Fibroblast of lung (primary cell): Measurements from ENCODE around the gene SPEG. TPM values are rescaled to one million over a fixed set of nuclear protein-coding genes. Genes with fewer than 3 reads are reported as not detected.
A peak's percentile ranks its signal among the peaks of the same experiment; 100 is the strongest.

ENCODE experiments used
- DNase-seq, 2 donors: peaks; one replicate each; pipeline versions ENCODE4 v3.0.0 to v3.0.0-alpha.2; 2010; ENCODE audit warnings: low read depth in 2 of 2
- H2AFZ ChIP-seq: 2 replicates; pipeline ENCODE4 v1.5.1; 2012; ENCODE audit warnings: low read length, control low read depth, inconsistent platforms
- H3K27ac ChIP-seq: 2 replicates; pipeline ENCODE4 v1.5.1; 2011; ENCODE audit warnings: low read length, control low read depth; ENCODE audit not compliant: insufficient read depth
- H3K27me3 ChIP-seq: 2 replicates; pipeline ENCODE4 v1.5.1; 2011; ENCODE audit warnings: mild to moderate bottlenecking, low read length; ENCODE audit not compliant: control insufficient read depth, insufficient read depth
- H3K36me3 ChIP-seq: 2 replicates; pipeline ENCODE4 v1.5.1; 2011; ENCODE audit warnings: low read length; ENCODE audit not compliant: control insufficient read depth, insufficient read depth
- H3K4me1 ChIP-seq: 2 replicates; pipeline ENCODE4 v1.5.1; 2011; ENCODE audit warnings: low read length; ENCODE audit not compliant: control insufficient read depth, insufficient read depth; ENCODE audit errors: extremely low read depth
- H3K4me2 ChIP-seq: 2 replicates; pipeline ENCODE4 v1.5.1; 2011; ENCODE audit warnings: low read length, control low read depth; ENCODE audit not compliant: insufficient read depth; ENCODE audit errors: extremely low read depth
- H3K4me3 ChIP-seq, 4 experiments: fragments of 200-600 bp in 1 of 4; sonication (generic) in 1 of 4; replicated peaks in 1 of 4; 2 replicates each; pipeline ENCODE4 v1.5.1; 2011 to 2016; ENCODE audit warnings: low read length in 4 of 4, low read depth in 3 of 4, mild to moderate bottlenecking in 3 of 4, control low read depth in 2 of 4, inconsistent platforms in 1 of 4, mixed read lengths in 1 of 4; ENCODE audit not compliant: insufficient read depth in 1 of 4; ENCODE audit errors: control extremely low read depth in 1 of 4
- H3K79me2 ChIP-seq: 2 replicates; pipeline ENCODE4 v1.5.1; 2012; ENCODE audit warnings: mild to moderate bottlenecking, low read length, inconsistent platforms; ENCODE audit not compliant: control insufficient read depth, insufficient read depth
- H3K9ac ChIP-seq: 2 replicates; pipeline ENCODE4 v1.5.1; 2011; ENCODE audit warnings: mild to moderate bottlenecking, low read length, control low read depth; ENCODE audit not compliant: insufficient read depth
- H3K9me3 ChIP-seq: 2 replicates; pipeline ENCODE4 v1.5.1; 2012; ENCODE audit warnings: low read depth, low read length; ENCODE audit not compliant: control insufficient read depth, insufficient read depth
- H4K20me1 ChIP-seq: 2 replicates; pipeline ENCODE4 v1.5.1; 2011; ENCODE audit warnings: low read length; ENCODE audit not compliant: control insufficient read depth, insufficient read depth; ENCODE audit errors: extremely low read depth
- CTCF ChIP-seq, 2 donors: IDR thresholded peaks in 1 of 2; conservative IDR thresholded peaks in 1 of 2; 1 replicate in 1 of 2; 2 replicates in 1 of 2; pipeline ENCODE4 v1.5.1; 2011 to 2012; ENCODE audit warnings: low read length in 2 of 2, control low read depth in 1 of 2, inconsistent platforms in 1 of 2, low read depth in 1 of 2, mild to moderate bottlenecking in 1 of 2
- EZH2 ChIP-seq: IDR thresholded peaks from 2 replicates; pipeline ENCODE4 v1.5.1; 2012; ENCODE audit warnings: low read length, control low read depth, mild to moderate bottlenecking; ENCODE audit errors: missing control alignments
- polyA plus RNA-seq, 2 donors: library from polyadenylated mRNA; depleted of rRNA in 1 of 2; stranded (reverse) in 1 of 2; unstranded in 1 of 2; fragments of >200 nt; gene quantifications; 2 replicates each; pipeline ENCODE4 v1.2.1, GENCODE V29; 2011 to 2012; ENCODE audit warnings: missing spikeins in 1 of 2
- total RNA-seq: library from RNA; depleted of rRNA; stranded (reverse); fragments of >200 nt; gene quantifications from 2 replicates; pipeline ENCODE4 v1.2.1, GENCODE V29; 2014

Gene SPEG
- total and polyA plus RNA-seq, 2 donors (not counting 1 experiment from before 2014, with no cell fraction given), result 9.5 to 20.1 TPM

GRCh38 chr2:219428469-219428868 is 6.2 kb upstream of the SPEG start:
- Histone ChIP-seq H3K27ac (no peak overlapping the region), H3K9me3 (no peaks in the 10 kb centered on the region), H3K4me1 (no peaks in the 10 kb centered on the region), H3K36me3 (no peaks in the 10 kb centered on the region), H3K4me2 (no peak overlapping the region), H3K9ac (no peak overlapping the region), H4K20me1 (no peaks in the 10 kb centered on the region), H3K27me3 (no peaks in the 10 kb centered on the region), H3K4me3 (no peak overlapping the region), H2AFZ (no peak overlapping the region), H3K79me2 (no peaks in the 10 kb centered on the region)
- no peak for DNase-seq
- no peak for TF ChIP-seq CTCF (conservative IDR thresholded peaks at IDR 0.05 in 1 of 2, IDR thresholded peaks at IDR 0.05 in 1 of 2; ENCODE audit: low read depth in 1 of 2, low read length in 2 of 2)
- TF ChIP-seq EZH2, result no peak

- Histone ChIP-seq H4K20me1 (no peaks in the 10 kb centered on the region), H3K9me3 (no peaks in the 10 kb centered on the region), H3K4me3 (no peak overlapping the region), H3K4me1 (no peaks in the 10 kb centered on the region), H2AFZ (no peak overlapping the region), H3K9ac (no peak overlapping the region), H3K36me3 (no peaks in the 10 kb centered on the region), H3K4me2 (no peak overlapping the region), H3K27ac (no peak overlapping the region), H3K79me2 (no peaks in the 10 kb centered on the region), H3K27me3 (no peaks in the 10 kb centered on the region)
- TF ChIP-seq CTCF (conservative IDR thresholded peaks at IDR 0.05 in 1 of 2, IDR thresholded peaks at IDR 0.05 in 1 of 2; ENCODE audit: low read depth in 1 of 2, low read length in 2 of 2) (no peak), EZH2 (no peak)
- no peak for DNase-seq
These were observed 4.6 kb upstream of the SPEG start for GRCh38 chr2:219429958-219430606.

GRCh38 chr2:219430633-219431615 is 3.7 kb upstream of the SPEG start:
- H3K36me3 ChIP-seq, result no peaks in the 10 kb centered on the region
- no peaks in the 10 kb centered on the region for H4K20me1 ChIP-seq
- H3K27me3 ChIP-seq, result peaks cover 3% of the 10 kb centered on the region
- H2AFZ ChIP-seq, result no peak overlapping the region
- no peaks in the 10 kb centered on the region for H3K79me2 ChIP-seq
- H3K9ac ChIP-seq, result no peak overlapping the region
- no peak overlapping the region for H3K4me3 ChIP-seq
- H3K4me1 ChIP-seq, result no peaks in the 10 kb centered on the region
- H3K27ac ChIP-seq, result no peak overlapping the region
- H3K4me2 ChIP-seq, result no peak overlapping the region
- TF ChIP-seq EZH2 (no peak), CTCF (conservative IDR thresholded peaks at IDR 0.05 in 1 of 2, IDR thresholded peaks at IDR 0.05 in 1 of 2; ENCODE audit: low read depth in 1 of 2, low read length in 2 of 2) (peak in 1 of 2 donors; percentile 27)
- peak; percentile 57 to 69 for DNase-seq
- H3K9me3 ChIP-seq, result no peaks in the 10 kb centered on the region
